IPS DF 4.7 (cell line): ENCODE measurements around the gene TRIM14.

ENCODE experiments used
- DNase-seq: peaks from one replicate; pipeline ENCODE4 v3.0.0-alpha.2; 2013; ENCODE audit warnings: low spot score; ENCODE audit errors: extremely low read depth

Gene TRIM14

GRCh38 chr9:98118640-98119601, at the start of gene TRIM14:
TSS of gene TRIM14 (minus strand) at chr9:98119222. CDS start at chr9:98119188, 34 bp downstream.
- DNase-seq: peak; percentile 9

GRCh38 chr9:98168153-98168780, 49.2 kb upstream of the TRIM14 start:
- DNase-seq: no peak

- DNase-seq: no peak
These were observed 45.9 kb upstream of the TRIM14 start for GRCh38 chr9:98164912-98165311.

GRCh38 chr9:98162613-98163012, 43.6 kb upstream of the TRIM14 start:
- DNase-seq: no peak

- DNase-seq: no peak
These were observed 42.8 kb upstream of the TRIM14 start for GRCh38 chr9:98161851-98162250.

- DNase-seq: no peak
These were observed 40.8 kb upstream of the TRIM14 start for GRCh38 chr9:98159790-98160189.

GRCh38 chr9:98159301-98159700, 40.3 kb upstream of the TRIM14 start:
- DNase-seq: no peak

- no peak for DNase-seq
These were observed 39.2 kb upstream of the TRIM14 start for GRCh38 chr9:98158071-98158831.

GRCh38 chr9:98157372-98157771, 38.4 kb upstream of the TRIM14 start:
- DNase-seq: no peak

- DNase-seq: no peak
These were observed 35.7 kb upstream of the TRIM14 start for GRCh38 chr9:98154678-98155077.

GRCh38 chr9:98152526-98152925, 33.5 kb upstream of the TRIM14 start:
- no peak for DNase-seq

- DNase-seq: no peak
These were observed 31.7 kb upstream of the TRIM14 start for GRCh38 chr9:98150721-98151120.

GRCh38 chr9:98150164-98150563, 31.1 kb upstream of the TRIM14 start:
- no peak for DNase-seq

GRCh38 chr9:98149422-98149821, 30.4 kb upstream of the TRIM14 start:
- no peak for DNase-seq

- DNase-seq: no peak
These were observed 29.5 kb upstream of the TRIM14 start for GRCh38 chr9:98148486-98148885.

GRCh38 chr9:98147582-98147981, 28.6 kb upstream of the TRIM14 start:
- no peak for DNase-seq

GRCh38 chr9:98146101-98146991, 27.3 kb upstream of the TRIM14 start:
- DNase-seq: no peak

- DNase-seq: no peak
These were observed 25.6 kb upstream of the TRIM14 start for GRCh38 chr9:98144631-98145030.

GRCh38 chr9:98144076-98144475, 25.1 kb upstream of the TRIM14 start:
- DNase-seq: no peak

- DNase-seq: no peak
These were observed 24.0 kb upstream of the TRIM14 start for GRCh38 chr9:98142925-98143481.
